H1 (cell line): ENCODE data around the gene NTMT1. TPM values are rescaled to one million over a fixed set of nuclear protein-coding genes. Genes with fewer than 3 reads are reported as not detected.

ENCODE experiments used
- CTCF ChIA-PET: fragments of 300-600 bp; sonication (Branson Sonifier 250); formaldehyde crosslinking; loops from one replicate; lab custom pipeline; 2021; ENCODE audit not compliant: partially characterized antibody; lab: Charles Lee
- POLR2A ChIA-PET: fragments of 300-600 bp; sonication (Branson Sonifier 250); formaldehyde crosslinking; loops from one replicate; lab custom pipeline; 2021; ENCODE audit warnings: inconsistent platforms; ENCODE audit not compliant: partially characterized antibody; lab: Charles Lee
- DNase-seq, 2 experiments: peaks; one replicate each; pipeline versions ENCODE4 v3.0.0 to v3.0.0-alpha.2; 2010 to 2022; ENCODE audit warnings: low spot score in 2 of 2, low read depth in 1 of 2, mixed read lengths in 1 of 2
- FAIRE-seq: peaks from 2 replicates; lab custom pipeline; 2011; peaks lifted over from hg19 to GRCh38; lab: Jason Lieb, UNC
- H2AFZ ChIP-seq: 2 replicates; pipeline ENCODE4 v1.8.1; 2012; ENCODE audit warnings: low read length, inconsistent platforms
- H2AK5ac ChIP-seq: 2 replicates; pipeline ENCODE4 v1.6.1; 2013; ENCODE audit warnings: low read depth, low read length
- H2BK120ac ChIP-seq: replicated peaks from 2 replicates; pipeline ENCODE3; 2013; ENCODE audit warnings: low read depth, low read length, inconsistent platforms
- H2BK12ac ChIP-seq: 2 replicates; pipeline ENCODE4 v1.6.1; 2013; ENCODE audit warnings: low read depth, low read length
- H2BK15ac ChIP-seq: 2 replicates; pipeline ENCODE4 v1.6.1; 2013; ENCODE audit warnings: low read length
- H2BK20ac ChIP-seq: 2 replicates; pipeline ENCODE4 v1.6.1; 2013; ENCODE audit warnings: low read length
- H2BK5ac ChIP-seq: 2 replicates; pipeline ENCODE4 v1.6.1; 2013; ENCODE audit warnings: low read depth, low read length
- H3K14ac ChIP-seq: 2 replicates; pipeline ENCODE4 v1.6.1; 2013; ENCODE audit warnings: inconsistent platforms; ENCODE audit not compliant: insufficient read length
- H3K18ac ChIP-seq: 2 replicates; pipeline ENCODE4 v1.6.1; 2013; ENCODE audit warnings: low read length; ENCODE audit errors: extremely low read depth
- H3K23ac ChIP-seq: 2 replicates; pipeline ENCODE4 v1.6.1; 2013; ENCODE audit warnings: inconsistent platforms; ENCODE audit not compliant: insufficient read length
- H3K23me2 ChIP-seq: 2 replicates; pipeline ENCODE4 v1.6.1; 2013; ENCODE audit warnings: low read depth, low read length
- H3K27ac ChIP-seq: 2 replicates; pipeline ENCODE4 v1.6.1; 2011; ENCODE audit warnings: low read depth, low read length, inconsistent platforms
- H3K27me3 ChIP-seq, 4 experiments: replicated peaks in 1 of 4; 1 replicate in 1 of 4; 2 replicates in 3 of 4; pipeline versions ENCODE4 v1.6.1 to v1.8.1; 2011 to 2013; ENCODE audit warnings: low read length in 3 of 4, mild to moderate bottlenecking in 3 of 4, inconsistent platforms in 2 of 4, mixed read lengths in 2 of 4, moderate library complexity in 1 of 4; ENCODE audit not compliant: control insufficient read depth in 3 of 4, insufficient read depth in 3 of 4; ENCODE audit errors: extremely low read depth in 1 of 4
- H3K36me3 ChIP-seq, 4 experiments: 2 replicates each; pipeline versions ENCODE4 v1.6.1 to v1.8.1; 2011 to 2013; ENCODE audit warnings: mild to moderate bottlenecking in 4 of 4, low read length in 3 of 4, moderate library complexity in 2 of 4, control low read depth in 1 of 4, inconsistent platforms in 1 of 4; ENCODE audit not compliant: insufficient read depth in 4 of 4, control insufficient read depth in 2 of 4
- H3K4ac ChIP-seq: replicated peaks from 2 replicates; pipeline ENCODE3; 2013; ENCODE audit warnings: low read length, low read depth, mixed read lengths, inconsistent platforms; ENCODE audit not compliant: insufficient read length
- H3K4me1 ChIP-seq, 4 experiments: replicated peaks in 1 of 4; 1 replicate in 1 of 4; 2 replicates in 3 of 4; pipeline versions ENCODE4 v1.6.1 to v1.8.1; 2011 to 2013; ENCODE audit warnings: low read length in 3 of 4, inconsistent platforms in 2 of 4, mixed read lengths in 1 of 4; ENCODE audit not compliant: insufficient read depth in 4 of 4, control insufficient read depth in 3 of 4
- H3K4me2 ChIP-seq, 2 experiments: 2 replicates each; pipeline versions ENCODE4 v1.6.1 to v1.8.1; 2011 to 2013; ENCODE audit warnings: low read depth in 2 of 2, low read length in 2 of 2, control low read depth in 1 of 2, inconsistent platforms in 1 of 2, mild to moderate bottlenecking in 1 of 2; ENCODE audit not compliant: insufficient read depth in 1 of 2
- H3K4me3 ChIP-seq, 4 experiments: fragments of 200-600, 300-600 bp in 1 of 4; sonication (generic), shearing (Covaris generic), sonication (Bioruptor Twin) in 1 of 4; 2 replicates each; pipeline versions ENCODE4 v1.5.1 to v1.8.1; 2011 to 2016; ENCODE audit warnings: low read length in 4 of 4, low read depth in 3 of 4, control low read depth in 2 of 4, inconsistent platforms in 2 of 4, mild to moderate bottlenecking in 2 of 4, mixed read lengths in 1 of 4, moderate library complexity in 1 of 4; ENCODE audit not compliant: insufficient read depth in 2 of 4; ENCODE audit errors: extremely low read depth in 1 of 4
- H3K56ac ChIP-seq: replicated peaks from 2 replicates; pipeline ENCODE3; 2013; ENCODE audit warnings: low read depth, mild to moderate bottlenecking, mixed read lengths, low read length, inconsistent platforms; ENCODE audit not compliant: insufficient read length
- H3K79me1 ChIP-seq: 2 replicates; pipeline ENCODE4 v1.6.1; 2013; ENCODE audit warnings: low read depth, low read length, control low read depth
- H3K79me2 ChIP-seq, 2 experiments: 2 replicates each; pipeline versions ENCODE4 v1.6.1 to v1.8.1; 2012 to 2013; ENCODE audit warnings: low read length in 2 of 2, mild to moderate bottlenecking in 2 of 2, inconsistent platforms in 1 of 2; ENCODE audit not compliant: insufficient read depth in 2 of 2, control insufficient read depth in 1 of 2
- H3K9ac ChIP-seq, 4 experiments: replicated peaks in 1 of 4; 1 replicate in 1 of 4; 2 replicates in 3 of 4; pipeline versions ENCODE4 v1.6.1 to v1.8.1; 2011 to 2013; ENCODE audit warnings: low read depth in 3 of 4, low read length in 3 of 4, control low read depth in 2 of 4, mild to moderate bottlenecking in 2 of 4, moderate library complexity in 2 of 4, inconsistent platforms in 1 of 4; ENCODE audit errors: extremely low read depth in 1 of 4
- H3K9me3 ChIP-seq, 2 experiments: 2 replicates each; pipeline versions ENCODE4 v1.6.1 to v1.8.1; 2012 to 2013; ENCODE audit warnings: mild to moderate bottlenecking in 2 of 2, moderate library complexity in 2 of 2, control low read depth in 1 of 2, inconsistent platforms in 1 of 2, low read depth in 1 of 2, low read length in 1 of 2, mixed read lengths in 1 of 2; ENCODE audit not compliant: insufficient read depth in 2 of 2
- H4K20me1 ChIP-seq, 2 experiments: replicated peaks in 1 of 2; 2 replicates each; pipeline versions ENCODE3 to v1.8.1; 2011 to 2013; ENCODE audit warnings: inconsistent platforms in 2 of 2, low read length in 2 of 2, mild to moderate bottlenecking in 1 of 2; ENCODE audit not compliant: insufficient read depth in 2 of 2, control insufficient read depth in 1 of 2
- H4K5ac ChIP-seq: 2 replicates; pipeline ENCODE4 v1.6.1; 2013; ENCODE audit warnings: low read length, low read depth, mixed read lengths, inconsistent platforms; ENCODE audit not compliant: insufficient read length
- H4K8ac ChIP-seq: 2 replicates; pipeline ENCODE4 v1.8.0; 2013; ENCODE audit warnings: mild to moderate bottlenecking, moderate library complexity, low read length, inconsistent platforms; ENCODE audit not compliant: insufficient read depth; ENCODE audit errors: extremely low read depth
- H4K91ac ChIP-seq: replicated peaks from 2 replicates; pipeline ENCODE3; 2013; ENCODE audit warnings: low read length, mixed read lengths, inconsistent platforms; ENCODE audit not compliant: insufficient read length
- BACH1 ChIP-seq: IDR thresholded peaks from 2 replicates; pipeline ENCODE4 v1.6.1; 2012; ENCODE audit warnings: low read length, improper control_type of control experiment
- BCL11A ChIP-seq, 2 experiments: IDR thresholded peaks; one replicate each; pipeline ENCODE4 v1.6.1; 2011; ENCODE audit warnings: low read depth in 2 of 2, low read length in 2 of 2, mild to moderate bottlenecking in 2 of 2
- CHD2 ChIP-seq: IDR thresholded peaks from 2 replicates; pipeline ENCODE4 v1.6.1; 2012; ENCODE audit warnings: low read length, improper control_type of control experiment
- CREB1 ChIP-seq: IDR thresholded peaks from 2 replicates; pipeline ENCODE4 v1.6.1; 2012; ENCODE audit warnings: inconsistent platforms
- CTBP2 ChIP-seq: IDR thresholded peaks from 2 replicates; pipeline ENCODE4 v1.7.0; 2011; ENCODE audit warnings: borderline replicate concordance, mild to moderate bottlenecking, moderate library complexity, mixed read lengths, low read length; ENCODE audit not compliant: insufficient read depth, insufficient read length
- FOSL1 ChIP-seq: IDR thresholded peaks from 2 replicates; pipeline ENCODE4 v1.6.1; 2011; ENCODE audit warnings: mild to moderate bottlenecking, low read depth, low read length, moderate library complexity; ENCODE audit not compliant: insufficient read depth
- GABPA ChIP-seq: IDR thresholded peaks from 2 replicates; pipeline ENCODE4 v1.6.1; 2011; ENCODE audit warnings: mild to moderate bottlenecking, low read length, moderate library complexity, borderline replicate concordance; ENCODE audit not compliant: insufficient read depth
- PHF8 ChIP-seq: fragments of 200-600 bp; sonication (generic); conservative IDR thresholded peaks from 2 replicates; pipeline ENCODE4 v1.7.1; 2012; ENCODE audit warnings: low read depth, mild to moderate bottlenecking, inconsistent platforms, low read length, moderate library complexity
- RBBP5 ChIP-seq: IDR thresholded peaks from 2 replicates; pipeline ENCODE4 v1.7.1; 2012; ENCODE audit warnings: low read depth, mild to moderate bottlenecking, inconsistent platforms, low read length, moderate library complexity, borderline replicate concordance
- SAP30 ChIP-seq: fragments of 300-600 bp; sonication (generic); IDR thresholded peaks from 2 replicates; pipeline ENCODE4 v1.7.1; 2012; ENCODE audit warnings: low read length, moderate library complexity, mild to moderate bottlenecking, inconsistent platforms; ENCODE audit not compliant: insufficient read depth, insufficient replicate concordance
- SIN3A ChIP-seq, 2 experiments: IDR thresholded peaks in 1 of 2; conservative IDR thresholded peaks in 1 of 2; 2 replicates each; pipeline ENCODE4 v1.6.1; 2011 to 2012; ENCODE audit warnings: low read length in 2 of 2, improper control_type of control experiment in 1 of 2, low read depth in 1 of 2, mild to moderate bottlenecking in 1 of 2
- SUZ12 ChIP-seq: fragments of 200-600 bp; sonication (generic); IDR thresholded peaks from 2 replicates; pipeline ENCODE4 v1.6.1; 2012; ENCODE audit warnings: mild to moderate bottlenecking, inconsistent platforms, low read length, moderate library complexity, mixed read lengths
- TAF7 ChIP-seq: optimal IDR thresholded peaks from 2 replicates; pipeline ENCODE3; 2011; ENCODE audit warnings: low read depth, mild to moderate bottlenecking, inconsistent platforms, low read length, moderate library complexity, borderline replicate concordance
- TEAD4 ChIP-seq: IDR thresholded peaks from 2 replicates; pipeline ENCODE4 v1.6.1; 2012; ENCODE audit warnings: low read depth, low read length, inconsistent platforms, mixed read lengths
- WGBS, 2 experiments: shearing (Covaris generic) in 1 of 2; methylation state at CpG; one replicate each; pipeline versions ENCODE4 v1.1.6 to v1.1.7; 2013 to 2015; ENCODE audit warnings: low lambda C conversion rate in 2 of 2, mixed read lengths in 2 of 2, inconsistent platforms in 1 of 2, low coverage in 1 of 2, missing lambda C conversion rate in 1 of 2; ENCODE audit not compliant: insufficient replicate concordance in 2 of 2, insufficient coverage in 1 of 2, insufficient read length in 1 of 2; ENCODE audit errors: extremely low coverage in 1 of 2, missing lambda C conversion rate in 1 of 2; 5-methylcytosine and 5-hydroxymethylcytosine counted together
- polyA plus RNA-seq, 7 experiments: library from polyadenylated mRNA; depleted of rRNA in 3 of 7; stranded (reverse) in 5 of 7; unstranded in 2 of 7; fragments of >200 nt in 5 of 7; fragments of 200-250 nt in 2 of 7; gene quantifications; 1 replicate in 5 of 7; 2 replicates in 1 of 7; 4 replicates in 1 of 7; pipeline versions ENCODE4 v1.2.1 to v1.2.3, GENCODE V29; 2011 to 2013; ENCODE audit warnings: missing spikeins in 2 of 7, mixed read lengths in 2 of 7
- total RNA-seq: library from RNA; stranded (reverse); fragmentation: NEBNext Ultra II Directional; extraction: Animal tissue kit (Norgen Biotek cat#: 25700); gene quantifications from 2 replicates; pipeline ENCODE4 v1.2.1, GENCODE V29; 2021

Gene NTMT1
- total and polyA plus RNA-seq, 2 of the 8 experiments (the other 6 are each of a cell fraction or from before 2014, with no cell fraction given): 66.8 to 70.2 TPM

- Histone ChIP-seq H2BK5ac (no peak overlapping the region), H3K4ac (peak overlapping the region; percentile 71), H2AFZ (no peak overlapping the region), H2AK5ac (no peak overlapping the region), H3K36me3 (no peaks in the 10 kb centered on the region), H4K5ac (no peak overlapping the region), H3K56ac (no peak overlapping the region), H3K18ac (no peak overlapping the region), H3K23ac (no peak overlapping the region), H3K4me3 (no peak overlapping the region), H3K79me1 (no peaks in the 10 kb centered on the region), H2BK12ac (no peak overlapping the region), H4K91ac (no peak overlapping the region), H2BK15ac (peak overlapping the region; percentile 61; the same call in 1 of the 2 replicates), H3K27ac (no peak overlapping the region), H3K23me2 (no peaks in the 10 kb centered on the region), H3K27me3 (peaks cover 0 to 3% (median 0%) of the 10 kb centered on the region in 4 experiments; a peak in 2 of 7 replicates), H3K9ac (peak overlapping the region in 1 of 4 experiments; percentile 4; a peak in 1 of 7 replicates), H3K4me2 (no peak overlapping the region), H3K9me3 (no peaks in the 10 kb centered on the region), H4K20me1 (no peaks in the 10 kb centered on the region), H3K14ac (no peak overlapping the region), H3K4me1 (peaks cover 0 to 8% (median 1%) of the 10 kb centered on the region in 4 experiments; a peak in 4 of 7 replicates), H2BK20ac (no peak overlapping the region), H3K79me2 (no peaks in the 10 kb centered on the region), H2BK120ac (no peak overlapping the region), H4K8ac (no peak overlapping the region; the same call in 1 of the 2 replicates)
- FAIRE-seq (no peak), DNase-seq (no peak)
- ChIA-PET CTCF (interaction anchor here (0.6 to 7.0 kb wide), 20 partner anchors 9 to 448 kb away, joined by 3 to 37 read pairs (median 4); no protein-coding TSS in a partner anchor), POLR2A (no interaction called here)
- 73% methylated on average over 7 of the region's 8 CpGs; no CpG with 5 or more reads in 1 of the 2 experiments for WGBS, 2 experiments
- TF ChIP-seq BCL11A (IDR thresholded peaks at IDR 0.05; ENCODE audit: low read depth in 2 of 2, low read length in 2 of 2) (no peak), TAF7 (no peak), CREB1 (no peak), RBBP5 (no peak), GABPA (no peak), BACH1 (no peak), CTBP2 (no peak), TEAD4 (no peak), SIN3A (conservative IDR thresholded peaks at IDR 0.05 in 1 of 2, IDR thresholded peaks at IDR 0.05 in 1 of 2; ENCODE audit: low read depth in 1 of 2, low read length in 2 of 2) (no peak), SUZ12 (no peak), FOSL1 (no peak), SAP30 (no peak), CHD2 (no peak), PHF8 (no peak)
These were observed 39.3 kb upstream of the NTMT1 start for GRCh38 chr9:129586685-129587084.
